Upper lobe of left lung (tissue), 6 donors: ENCODE data around the gene MIF. TPM values are rescaled to one million over a fixed set of nuclear protein-coding genes. Genes with fewer than 3 reads are reported as not detected.
"Not testable (repeated sequence)": the region's sequence is repeated elsewhere in the genome, so short reads cannot be mapped to it uniquely, and the experiment has no call there.

ENCODE experiments used
- ATAC-seq, 2 donors: fragments of 200-7000 bp; cut with Tn5 transposase; one replicate each; pipeline ENCODE4 v1.9.1; 2022; ENCODE audit warnings: mild to moderate bottlenecking in 2 of 2, moderate library complexity in 2 of 2; ENCODE audit not compliant: low FRiP score in 2 of 2
- DNase-seq, 2 donors: peaks; one replicate each; pipeline ENCODE4 v3.0.0-alpha.2; 2019 to 2020
- H3K27ac ChIP-seq, 4 donors: fragments of 200-600 bp; sonication (generic); one replicate each; pipeline ENCODE4 v1.5.1; 2016 to 2019
- H3K27me3 ChIP-seq, 4 donors: fragments of 200-600 bp; sonication (generic); one replicate each; pipeline ENCODE4 v1.5.1; 2017 to 2019
- H3K36me3 ChIP-seq, 4 donors: fragments of 200-600 bp; sonication (generic); one replicate each; pipeline ENCODE4 v1.5.1; 2016 to 2019
- H3K4me1 ChIP-seq, 4 donors: fragments of 200-600 bp; sonication (generic); one replicate each; pipeline ENCODE4 v1.5.1; 2018 to 2019
- H3K4me3 ChIP-seq, 4 donors: fragments of 200-600 bp; sonication (generic); one replicate each; pipeline ENCODE4 v1.5.1; 2017 to 2019; ENCODE audit warnings: mild to moderate bottlenecking in 2 of 4, moderate library complexity in 1 of 4
- H3K9me3 ChIP-seq, 4 donors: fragments of 200-600 bp; sonication (generic); one replicate each; pipeline ENCODE4 v1.5.1; 2018 to 2019
- CTCF ChIP-seq, 6 experiments: fragments of 450-650 bp in 4 of 6; fragments of 200-600 bp in 2 of 6; sonication (generic) in 2 of 6; IDR thresholded peaks; one replicate each; pipeline ENCODE4 v1.5.1; 2016 to 2019; ENCODE audit warnings: antibody characterized with exemption in 6 of 6
- EP300 ChIP-seq, 4 donors: sonication (generic); formaldehyde crosslinking; IDR thresholded peaks; one replicate each; pipeline ENCODE4 v1.5.1; 2017; ENCODE audit warnings: antibody characterized with exemption in 4 of 4, control low read depth in 2 of 4
- POLR2A ChIP-seq, 4 donors: fragments of 450-650 bp; IDR thresholded peaks; one replicate each; pipeline ENCODE4 v1.5.1; 2016 to 2017; ENCODE audit warnings: antibody characterized with exemption in 4 of 4, mild to moderate bottlenecking in 2 of 4
- POLR2AphosphoS5 ChIP-seq, 2 donors: sonication (generic); formaldehyde crosslinking; IDR thresholded peaks; one replicate each; pipeline ENCODE4 v1.5.1; 2017; ENCODE audit warnings: antibody characterized with exemption in 2 of 2
- WGBS, 2 donors: methylation state at CpG; one replicate each; pipeline ENCODE4 v1.1.5; 2017 to 2018; 5-methylcytosine and 5-hydroxymethylcytosine counted together
- total RNA-seq, 6 donors: library from RNA; depleted of rRNA in 4 of 6; stranded (reverse); fragments of >200 nt in 4 of 6; gene quantifications; one replicate each; pipeline versions ENCODE4 v1.1.0 to v1.2.1, GENCODE V29; 2016 to 2021
- donor health status: DM: no; HTN: no; CAD: no; lungs with moderate emphysema.
- donor health status: DM: no; HTN: yes; CAD: no; lungs with severe emphysema.

Gene MIF
- total RNA-seq, 6 donors from 2014 or later, result 54.5 to 388 (median 298) TPM

GRCh38 chr22:23862103-23862502 is 32.1 kb upstream of the MIF start:
- 81 to 86% methylated on average over 3 of the region's 3 CpGs for WGBS, 2 donors
- no peak overlapping the region for H3K27ac ChIP-seq
- no peaks in the 10 kb centered on the region for H3K36me3 ChIP-seq
- DNase-seq (peak in 1 of 2 donors; percentile 40), ATAC-seq (no peak)
- TF ChIP-seq POLR2A (IDR thresholded peaks at IDR 0.05), result no peak
- TF ChIP-seq POLR2AphosphoS5 (IDR thresholded peaks at IDR 0.05), result no peak
- peak in 4 of 6 experiments; percentile 14 to 49 (median 38) for TF ChIP-seq CTCF (IDR thresholded peaks at IDR 0.05)
- H3K27me3 ChIP-seq, result no peaks in the 10 kb centered on the region
- peaks cover 9 to 17% (median 13%) of the 10 kb centered on the region in 4 donors for H3K4me1 ChIP-seq
- H3K4me3 ChIP-seq, result no peak overlapping the region
- no peaks in the 10 kb centered on the region for H3K9me3 ChIP-seq

- not testable (repeated sequence) for H3K27me3 ChIP-seq, H3K27ac ChIP-seq, H3K9me3 ChIP-seq, H3K4me1 ChIP-seq, ATAC-seq, H3K36me3 ChIP-seq, DNase-seq, H3K4me3 ChIP-seq
- 84 to 91% methylated on average over 10 to 11 of the region's 11 CpGs for WGBS, 2 donors
Observed at GRCh38 chr22:23864499-23865154, 29.6 kb upstream of the MIF start.

GRCh38 chr22:23868580-23868979 is 25.6 kb upstream of the MIF start:
- ATAC-seq, result no peak
- TF ChIP-seq EP300 (IDR thresholded peaks at IDR 0.05) (no peak), CTCF (IDR thresholded peaks at IDR 0.05) (no peak), POLR2AphosphoS5 (IDR thresholded peaks at IDR 0.05) (no peak), POLR2A (IDR thresholded peaks at IDR 0.05) (no peak)
- peaks cover 0 to 5% (median 0%) of the 10 kb centered on the region in 4 donors for H3K4me1 ChIP-seq
- no peaks in the 10 kb centered on the region for H3K27me3 ChIP-seq
- H3K4me3 ChIP-seq, result no peak overlapping the region
- no peak overlapping the region for H3K27ac ChIP-seq
- no peak for DNase-seq
- 75 to 82% methylated on average over 4 of the region's 4 CpGs for WGBS, 2 donors
- no peaks in the 10 kb centered on the region for H3K9me3 ChIP-seq
- peaks cover 0 to 6% (median 2%) of the 10 kb centered on the region in 4 donors for H3K36me3 ChIP-seq

- H3K27me3 ChIP-seq, result no peaks in the 10 kb centered on the region
- peaks cover 0 to 14% (median 5%) of the 10 kb centered on the region in 4 donors for H3K36me3 ChIP-seq
- no peak for DNase-seq
- no peaks in the 10 kb centered on the region for H3K4me1 ChIP-seq
- no peak overlapping the region for H3K27ac ChIP-seq
- ATAC-seq, result no peak
- 95 to 97% methylated on average over 4 of the region's 4 CpGs for WGBS, 2 donors
- H3K4me3 ChIP-seq, result no peak overlapping the region
- no peaks in the 10 kb centered on the region for H3K9me3 ChIP-seq
- TF ChIP-seq CTCF (IDR thresholded peaks at IDR 0.05) (no peak), POLR2A (IDR thresholded peaks at IDR 0.05) (no peak), POLR2AphosphoS5 (IDR thresholded peaks at IDR 0.05) (no peak), EP300 (IDR thresholded peaks at IDR 0.05) (no peak)
Observed at GRCh38 chr22:23874871-23875270, 19.3 kb upstream of the MIF start.

- TF ChIP-seq CTCF (IDR thresholded peaks at IDR 0.05), result no peak
- TF ChIP-seq POLR2AphosphoS5 (IDR thresholded peaks at IDR 0.05), result no peak
- Histone ChIP-seq H3K27me3 (no peaks in the 10 kb centered on the region), H3K9me3 (no peaks in the 10 kb centered on the region), H3K4me3 (no peak overlapping the region), H3K4me1 (no peaks in the 10 kb centered on the region), H3K36me3 (peaks cover 0 to 14% (median 5%) of the 10 kb centered on the region in 4 donors), H3K27ac (no peak overlapping the region)
- ATAC-seq (no peak), DNase-seq (no peak)
- 95 to 100% methylated on average over 1 to 2 of the region's 2 CpGs for WGBS, 2 donors
Observed at GRCh38 chr22:23875801-23876200, 18.4 kb upstream of the MIF start.
